NCI-H82 treated with DMSO at 0.1 percent for 48 hours (cell line): ENCODE results near the gene CLEC19A.

Experiments
- DNase-seq: peaks from one replicate; lab custom pipeline; 2025; ENCODE audit not compliant: unreplicated experiment; lab: John Stamatoyannopoulos, UW

CLEC19A gene

GRCh38 chr16:19284207-19284606 is 1.3 kb upstream of the CLEC19A start:
- no peak for DNase-seq

DNA sequence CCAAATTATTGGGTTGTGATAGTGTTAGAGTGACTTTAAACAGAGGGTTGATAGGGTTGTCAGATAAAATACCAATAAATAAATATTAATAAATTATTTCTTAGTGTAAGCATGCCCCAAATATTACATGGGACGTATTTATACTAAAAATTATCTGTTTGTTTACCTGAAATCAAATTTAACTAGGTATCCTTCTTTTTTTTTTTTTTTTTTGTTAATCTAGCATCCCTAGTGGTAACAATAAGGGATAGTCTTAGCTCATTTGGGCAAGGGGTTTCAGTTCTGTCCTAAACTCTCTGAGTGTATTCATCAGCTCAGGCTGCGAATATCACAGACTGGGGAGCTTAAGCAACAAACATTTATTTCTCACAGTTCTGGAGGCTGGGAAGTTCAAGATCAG is 1.3 kb downstream of the CLEC19A start:
- no peak for DNase-seq

DNA sequence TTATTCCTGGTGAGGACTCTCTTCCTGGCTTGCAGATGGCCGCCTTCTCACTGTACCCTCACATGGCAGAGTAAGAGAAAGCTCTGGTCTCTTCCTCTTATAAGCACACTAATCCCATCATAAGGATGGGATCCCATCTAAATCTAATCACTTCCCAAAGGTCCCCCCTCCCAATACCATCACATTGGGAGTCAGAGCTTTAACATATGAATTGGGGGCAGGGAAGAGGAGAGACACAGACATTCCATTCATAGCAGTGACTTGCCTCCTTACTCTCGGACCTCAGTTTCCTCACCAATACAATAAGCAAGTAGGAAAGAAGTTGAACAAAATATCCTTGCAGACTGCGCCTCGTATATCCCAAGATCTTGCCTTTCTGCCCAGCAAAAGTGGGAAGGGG is 1.7 kb downstream of the CLEC19A start:
- no peak for DNase-seq

DNA sequence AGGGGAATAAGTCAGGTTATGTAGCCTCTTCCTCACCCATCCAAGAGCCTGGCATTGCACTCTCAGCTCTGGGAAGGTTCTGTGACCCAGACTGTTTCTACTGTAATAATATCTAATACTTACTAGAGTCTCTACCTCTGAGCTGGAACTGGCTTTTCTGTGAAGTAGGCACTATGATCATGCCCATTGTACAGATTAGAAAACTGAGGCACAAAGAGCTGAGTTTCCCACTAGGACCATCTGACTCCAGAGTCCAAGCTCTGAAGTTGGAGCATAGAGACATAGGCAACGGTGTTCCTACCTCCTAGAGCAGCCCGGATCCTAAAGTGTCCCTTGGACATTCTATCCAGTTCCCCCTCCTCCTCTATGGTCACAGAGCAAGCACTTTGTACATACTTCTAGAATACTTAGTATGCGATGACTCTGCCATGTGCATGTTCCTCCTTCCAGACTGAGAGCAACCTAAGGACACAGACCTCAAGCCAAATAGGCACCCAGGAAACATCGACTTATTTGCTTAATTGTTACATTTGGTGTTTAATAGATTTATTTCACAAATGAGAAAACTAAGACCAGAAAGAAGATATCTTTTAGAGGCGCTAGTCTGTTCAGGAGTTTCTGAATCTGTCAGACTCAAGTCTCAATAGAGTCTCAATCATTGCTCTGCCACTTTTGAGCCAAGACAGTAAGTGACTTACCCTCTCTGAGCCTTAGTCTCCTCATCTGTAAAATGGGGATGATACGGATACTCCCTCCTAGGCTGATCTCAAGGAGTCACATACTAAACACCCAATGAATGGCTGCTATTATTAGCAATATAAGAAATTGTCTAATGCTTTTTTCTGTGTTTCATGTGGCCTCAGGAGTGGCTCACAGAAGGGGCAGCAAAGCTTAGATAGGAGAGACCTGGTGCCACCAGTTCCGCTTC is 3.6 kb downstream of the CLEC19A start:
- no peak for DNase-seq

GRCh38 chr16:19289811-19290485 is 4.4 kb downstream of the CLEC19A start:
- DNase-seq, result no peak

DNA sequence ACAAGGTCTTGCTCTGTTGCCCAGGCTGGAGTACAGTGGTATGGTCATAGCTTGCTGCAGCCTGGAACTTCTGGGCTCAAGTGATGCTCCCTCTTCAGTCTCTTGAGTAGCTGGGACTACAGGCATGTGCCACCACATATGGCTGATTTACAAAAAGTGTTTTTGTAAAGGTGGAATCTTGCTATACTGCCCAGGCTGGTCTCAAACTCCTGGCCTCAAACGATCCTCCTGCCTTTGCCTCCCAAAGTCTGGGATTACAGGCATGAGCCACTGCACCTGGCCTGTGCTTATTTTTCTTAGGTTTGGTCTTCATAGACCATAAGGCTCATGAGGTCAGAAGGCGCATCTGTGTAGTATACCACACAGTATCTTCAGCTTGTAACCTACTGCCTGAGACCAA is 5.3 kb downstream of the CLEC19A start:
- DNase-seq, result no peak

DNA sequence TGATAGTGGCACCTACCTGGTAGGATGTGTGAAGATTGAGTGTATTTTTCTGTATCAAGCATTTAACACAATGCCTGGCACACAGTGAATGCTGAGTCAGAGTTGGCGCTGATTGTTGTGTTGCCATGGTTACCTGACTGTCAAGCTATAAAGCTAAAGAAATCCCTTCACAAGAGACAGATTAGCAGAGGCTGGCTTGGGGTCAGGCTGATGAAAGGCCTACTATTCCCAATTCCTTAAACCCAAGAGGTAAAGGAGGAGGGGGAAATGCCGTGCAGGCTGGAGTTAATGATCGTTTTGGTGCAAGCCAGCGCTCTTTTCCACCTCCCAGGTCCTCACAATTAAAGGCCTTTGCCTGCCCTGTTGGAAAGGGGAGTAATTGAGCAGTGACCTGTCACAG is 5.9 kb downstream of the CLEC19A start:
- DNase-seq, result no peak

- no peak for DNase-seq
Observed at GRCh38 chr16:19292186-19292585, 6.7 kb downstream of the CLEC19A start.

GRCh38 chr16:19294156-19294649 is 8.7 kb downstream of the CLEC19A start:
- no peak for DNase-seq

DNA sequence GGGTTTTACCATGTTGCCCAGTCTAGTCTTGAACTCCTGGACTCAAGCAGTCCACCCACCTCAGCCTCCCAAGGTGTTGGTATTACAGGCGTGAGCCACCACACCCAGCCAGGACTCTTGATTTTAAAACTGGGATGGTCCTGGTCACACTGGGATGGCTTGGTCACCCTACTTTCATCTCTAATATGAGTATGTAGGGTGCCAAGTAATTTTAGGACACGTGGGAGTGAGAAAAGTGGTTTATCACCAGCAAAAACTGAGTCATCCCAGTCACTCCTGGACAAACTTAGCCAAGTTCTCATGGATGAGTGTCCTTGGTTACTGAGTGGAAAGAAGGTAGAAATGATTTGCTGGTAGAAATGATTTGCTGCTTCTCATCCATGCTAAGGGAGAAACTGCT is 9.9 kb downstream of the CLEC19A start:
- DNase-seq, result no peak

DNA sequence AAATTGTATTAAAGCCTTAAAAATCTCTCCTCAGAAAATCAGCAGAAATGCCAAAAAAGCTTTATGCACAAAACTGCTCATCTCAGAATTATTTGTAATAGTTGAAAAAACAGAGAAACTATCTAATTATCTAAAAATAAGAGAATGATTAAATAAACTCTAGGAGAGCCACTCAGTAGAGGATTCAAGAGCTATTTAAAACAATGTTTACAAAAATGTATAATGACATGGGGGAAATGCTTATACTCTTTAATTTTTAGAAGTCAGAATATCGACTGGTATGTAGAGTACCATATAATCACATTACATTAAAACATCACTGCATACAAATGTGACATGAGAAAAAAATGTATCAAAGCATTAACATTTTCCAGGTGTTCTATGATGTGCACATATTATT is 11.9 kb downstream of the CLEC19A start:
- no peak for DNase-seq

DNA sequence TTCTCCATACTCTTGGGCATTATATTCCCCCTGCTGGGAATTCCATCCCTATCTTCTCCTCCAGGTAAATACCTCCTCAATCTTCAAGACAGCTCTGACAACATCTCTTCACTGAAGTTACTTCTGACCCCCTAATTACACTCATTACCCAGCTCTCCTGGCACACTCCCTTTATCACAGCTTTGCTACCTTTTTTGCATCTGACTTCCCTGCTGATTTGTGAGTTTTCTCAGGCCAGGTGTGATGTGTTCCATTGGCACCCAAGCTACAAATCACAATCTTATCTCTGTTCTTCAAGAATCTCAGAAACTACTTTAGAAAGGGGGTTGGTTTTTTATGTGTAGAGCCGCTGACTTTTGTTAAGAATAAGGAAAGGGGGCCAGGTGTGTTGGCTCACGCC is 14.0 kb downstream of the CLEC19A start:
- no peak for DNase-seq

DNA sequence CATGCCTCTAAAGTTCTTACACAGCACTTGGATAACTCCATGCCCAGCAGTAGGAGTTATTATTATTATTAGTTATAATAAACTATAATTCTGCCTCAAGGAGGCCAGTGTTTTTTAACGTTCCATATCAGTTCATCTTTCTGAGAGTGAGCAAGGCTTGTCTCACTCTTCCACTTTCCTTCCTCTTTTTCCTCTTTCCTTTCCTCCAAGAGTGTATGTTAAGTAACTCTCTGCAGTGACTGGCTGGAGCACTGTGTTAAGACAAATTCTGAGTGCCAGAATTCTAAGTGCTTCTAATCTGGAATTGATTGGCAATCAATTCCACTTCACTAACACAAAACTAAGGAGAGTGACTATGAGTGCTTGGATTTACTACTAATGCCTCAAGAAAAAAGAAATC is 16.4 kb downstream of the CLEC19A start:
- no peak for DNase-seq

DNA sequence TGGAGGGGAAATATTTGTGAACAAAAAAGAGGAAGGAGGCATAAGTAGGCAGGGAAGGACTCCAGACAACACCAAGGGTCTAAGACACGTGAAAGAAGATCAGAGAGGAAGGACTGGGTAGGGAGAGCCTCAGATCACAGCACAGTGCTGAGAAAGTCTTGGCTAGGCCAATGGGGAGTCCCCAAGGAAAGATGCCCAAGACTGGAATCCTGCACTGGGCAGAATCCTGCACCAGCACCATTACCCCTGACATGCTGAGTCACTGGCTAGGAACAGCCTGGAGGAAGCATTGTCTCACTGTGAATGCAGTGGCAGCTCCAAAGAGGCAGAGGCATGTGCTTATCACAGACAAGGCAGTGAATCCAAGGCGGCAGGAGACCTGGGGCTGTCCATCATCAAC is 19.2 kb downstream of the CLEC19A start:
- no peak for DNase-seq

GRCh38 chr16:19305443-19305842 is 19.9 kb downstream of the CLEC19A start:
- DNase-seq, result no peak

DNA sequence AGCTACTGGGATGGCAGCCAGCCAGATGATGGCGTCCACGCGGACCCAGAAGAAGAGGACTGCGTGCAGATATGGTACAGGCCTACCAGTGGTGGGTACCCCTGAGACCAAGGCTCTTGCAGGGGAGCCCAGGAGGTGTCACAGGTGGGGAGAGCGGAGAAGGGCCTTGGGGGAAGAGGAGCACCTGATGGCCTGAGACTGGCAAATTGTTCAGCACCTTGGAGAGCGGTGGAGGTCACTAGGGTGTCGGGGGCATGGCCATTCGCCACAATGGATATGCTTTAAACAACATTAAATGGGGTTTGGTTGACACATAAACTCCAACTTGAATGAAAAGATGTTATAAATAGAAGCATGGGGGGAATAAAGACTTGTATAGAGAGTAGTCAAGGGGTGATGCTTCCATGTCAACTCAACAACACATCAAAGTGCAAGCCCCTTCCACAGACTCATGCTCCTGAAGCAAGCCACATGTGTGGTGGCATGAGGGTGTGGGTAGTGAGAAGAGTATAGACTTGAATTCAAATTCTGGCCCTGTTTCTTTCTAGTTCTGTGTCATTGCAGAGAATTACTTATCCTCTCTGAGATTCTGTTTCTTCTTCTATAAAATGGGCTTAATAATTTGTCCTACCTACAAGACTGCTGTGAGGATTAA is 22.2 kb downstream of the CLEC19A start:
- no peak for DNase-seq

GRCh38 chr16:19308392-19308791 is 22.9 kb downstream of the CLEC19A start:
- DNase-seq, result no peak

DNA sequence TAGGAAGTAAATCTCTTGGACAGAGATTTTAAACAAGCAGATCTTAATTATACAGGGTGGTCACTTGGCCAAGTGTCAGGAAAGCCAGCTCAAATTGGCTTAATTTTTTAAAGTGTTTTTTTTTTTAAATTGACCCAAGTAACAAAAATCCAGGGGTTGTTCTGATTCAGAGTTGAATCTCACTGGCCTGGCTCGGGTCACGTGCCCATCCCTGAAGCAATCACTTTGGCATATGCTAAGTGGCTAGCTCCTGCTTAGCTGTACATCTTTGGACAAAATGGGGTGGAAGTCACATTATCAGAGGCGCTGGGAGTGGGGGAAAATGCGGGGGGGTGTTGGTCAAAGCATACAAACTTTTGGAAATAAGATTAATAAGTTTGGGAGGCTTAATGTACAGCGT is 23.6 kb downstream of the CLEC19A start:
- no peak for DNase-seq

DNA sequence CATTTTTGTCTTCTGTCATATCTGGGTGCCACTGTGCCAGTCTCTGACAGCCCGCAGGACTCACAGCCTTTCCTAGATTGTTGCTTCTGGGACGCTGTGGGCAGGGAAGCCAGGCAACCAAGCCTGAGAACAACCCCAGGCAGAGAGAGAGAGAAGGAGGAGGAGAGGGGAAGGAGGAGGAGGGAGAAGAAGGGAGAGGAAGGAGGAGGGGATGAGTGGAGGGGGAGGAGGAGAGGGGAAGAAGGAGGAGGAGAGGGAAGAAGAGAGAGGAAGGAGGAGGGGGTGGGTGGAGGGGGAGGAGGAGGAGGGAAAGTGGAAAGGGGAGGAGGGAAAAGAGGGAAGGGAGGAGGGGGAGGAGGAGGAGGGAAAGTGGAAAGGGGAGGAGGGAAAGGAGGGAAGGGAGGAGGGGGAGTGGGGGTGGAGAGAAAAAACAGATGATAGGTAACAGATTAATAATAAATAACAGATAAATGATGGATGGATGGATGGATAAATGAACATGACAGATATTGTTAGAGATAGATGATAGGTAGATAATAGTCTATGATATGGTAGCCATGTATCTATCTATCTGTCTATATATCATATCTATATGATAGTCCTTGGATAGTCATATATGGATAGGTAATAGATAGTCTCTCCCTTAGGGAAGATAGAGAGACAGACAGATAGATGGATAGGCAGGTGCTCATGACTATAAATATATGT is 29.3 kb downstream of the CLEC19A start:
- no peak for DNase-seq

DNA sequence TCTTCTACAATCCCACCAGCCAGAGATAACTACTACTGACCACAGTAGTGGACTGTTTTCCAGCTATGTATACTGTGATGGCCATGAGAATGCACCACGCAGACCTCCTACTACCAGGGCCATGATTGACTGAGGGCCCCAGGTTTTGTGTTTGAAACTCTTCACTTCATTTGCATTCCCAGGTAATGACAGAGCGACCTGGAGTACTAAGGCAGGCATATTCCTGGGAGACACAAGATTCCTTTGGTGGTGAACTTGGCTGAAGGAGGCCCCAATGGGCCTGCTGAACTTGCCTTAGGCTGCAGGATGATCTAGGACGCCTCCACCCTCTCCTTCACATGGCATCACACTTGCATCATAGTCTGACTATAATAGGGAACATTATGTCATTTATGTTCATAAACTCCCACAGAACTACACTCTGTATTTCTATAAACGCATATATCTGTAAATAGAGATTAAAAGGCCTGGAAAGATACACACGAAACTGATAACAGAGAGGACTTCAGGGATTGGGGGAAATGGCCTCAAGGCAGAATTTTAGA is 30.4 kb downstream of the CLEC19A start:
- DNase-seq, result no peak

GRCh38 chr16:19316846-19317245 is 31.3 kb downstream of the CLEC19A start:
- DNase-seq, result no peak
